ENCODE data around the gene EI24. TPM values are rescaled to one million over a fixed set of nuclear protein-coding genes. Genes with fewer than 3 reads are reported as not detected.

EI24 gene
- total RNA-seq, 1 donor from 2014 or later, result 114 TPM

DNA sequence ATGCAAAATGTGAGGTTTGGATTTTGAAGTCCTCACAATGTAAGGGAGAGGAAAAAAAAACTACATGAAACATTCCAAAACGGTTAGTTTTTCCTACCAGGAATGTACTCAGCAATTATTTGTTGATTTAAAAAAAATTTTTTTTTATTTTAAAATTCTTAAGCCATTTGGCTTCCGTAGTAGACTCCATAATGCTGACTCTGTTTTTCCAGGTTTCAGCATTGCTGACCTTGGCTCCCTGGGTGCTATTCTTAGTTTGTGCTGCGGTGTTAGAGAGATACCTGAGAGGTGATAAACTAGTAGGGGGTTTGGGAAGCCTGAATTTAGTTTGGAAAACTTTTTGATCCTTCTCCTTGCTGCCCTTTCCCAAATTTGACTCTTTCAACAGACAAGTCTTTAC, 33.9 kb downstream of the EI24 start:
- DNase-seq (ENCODE audit: low read depth, low spot score), result no peak
- Mint-ChIP-seq H3K27ac (ENCODE audit: unreplicated experiment) (no peak overlapping the region), H3K4me3 (no peak overlapping the region), H3K9me3 (no peaks in the 10 kb centered on the region), H3K36me3 (ENCODE audit: low read depth) (peaks cover 10% of the 10 kb centered on the region), H3K4me1 (no peaks in the 10 kb centered on the region), H3K27me3 (ENCODE audit: low read depth) (no peaks in the 10 kb centered on the region)
- TF ChIP-seq CTCF (conservative IDR thresholded peaks at IDR 0.05), result no peak

GRCh38 chr11:125605417-125605816, 36.1 kb downstream of the EI24 start:
- Mint-ChIP-seq H3K36me3 (ENCODE audit: low read depth) (peaks cover 10% of the 10 kb centered on the region), H3K27me3 (ENCODE audit: low read depth) (no peaks in the 10 kb centered on the region), H3K4me1 (no peaks in the 10 kb centered on the region), H3K9me3 (no peaks in the 10 kb centered on the region), H3K27ac (ENCODE audit: unreplicated experiment) (no peak overlapping the region), H3K4me3 (no peak overlapping the region)
- no peak for DNase-seq (ENCODE audit: low read depth, low spot score)
- TF ChIP-seq CTCF (conservative IDR thresholded peaks at IDR 0.05), result no peak

DNA sequence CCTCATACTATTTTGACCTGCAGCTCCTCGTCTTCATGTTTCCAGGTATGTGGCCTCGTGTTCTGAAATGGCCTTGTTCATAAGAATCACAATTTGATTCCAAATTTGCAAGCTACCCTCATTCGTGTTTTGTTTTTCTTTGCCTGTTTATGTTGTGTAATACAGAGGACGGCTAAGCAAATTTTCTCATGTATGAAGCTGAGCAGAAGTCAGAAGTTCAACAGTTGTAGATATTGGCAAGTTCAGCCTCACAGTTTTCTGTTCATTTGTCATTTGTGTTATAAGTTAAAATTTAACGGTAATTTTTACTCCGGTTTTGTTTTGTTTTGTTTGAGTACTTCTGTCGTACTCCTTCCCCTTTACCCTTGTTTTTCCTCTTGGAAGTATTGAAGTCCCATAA, 40.3 kb downstream of the EI24 start:
- Mint-ChIP-seq H3K27me3 (ENCODE audit: low read depth) (no peaks in the 10 kb centered on the region), H3K4me1 (no peaks in the 10 kb centered on the region), H3K36me3 (ENCODE audit: low read depth) (peaks cover 24% of the 10 kb centered on the region), H3K9me3 (no peaks in the 10 kb centered on the region), H3K4me3 (no peak overlapping the region), H3K27ac (ENCODE audit: unreplicated experiment) (no peak overlapping the region)
- no peak for DNase-seq (ENCODE audit: low read depth, low spot score)
- no peak for TF ChIP-seq CTCF (conservative IDR thresholded peaks at IDR 0.05)

GRCh38 chr11:125618383-125618782, 49.1 kb downstream of the EI24 start:
- H3K27ac Mint-ChIP-seq (ENCODE audit: unreplicated experiment), result no peak overlapping the region
- no peaks in the 10 kb centered on the region for H3K4me1 Mint-ChIP-seq
- H3K9me3 Mint-ChIP-seq, result no peaks in the 10 kb centered on the region
- no peak for TF ChIP-seq CTCF (conservative IDR thresholded peaks at IDR 0.05)
- no peak overlapping the region for H3K4me3 Mint-ChIP-seq
- no peaks in the 10 kb centered on the region for H3K27me3 Mint-ChIP-seq (ENCODE audit: low read depth)
- DNase-seq (ENCODE audit: low read depth, low spot score), result no peak
- peaks cover 9% of the 10 kb centered on the region for H3K36me3 Mint-ChIP-seq (ENCODE audit: low read depth)

DNA sequence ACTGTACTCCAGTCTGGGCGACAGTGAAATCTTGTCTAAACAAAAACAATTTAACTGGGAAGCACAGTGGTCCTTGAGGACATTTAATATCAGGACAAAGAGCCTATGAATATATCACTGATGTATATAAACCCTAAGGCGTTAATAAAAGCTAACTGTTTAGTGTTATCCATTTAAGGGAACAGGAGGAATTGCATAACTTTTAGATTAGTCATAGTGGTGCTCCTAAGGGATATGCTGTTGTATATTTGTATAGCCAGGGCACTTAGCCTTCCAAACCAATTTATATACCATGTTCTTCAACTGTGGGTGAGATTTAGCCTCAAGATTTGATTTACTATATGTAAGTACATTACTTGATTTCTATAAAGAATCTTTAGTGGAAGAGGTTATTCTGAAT, 52.7 kb downstream of the EI24 start:
- peaks cover 2% of the 10 kb centered on the region for H3K27me3 Mint-ChIP-seq (ENCODE audit: low read depth)
- DNase-seq (ENCODE audit: low read depth, low spot score), result no peak
- no peaks in the 10 kb centered on the region for H3K9me3 Mint-ChIP-seq
- H3K4me3 Mint-ChIP-seq, result peak overlapping the region; percentile 26
- H3K36me3 Mint-ChIP-seq (ENCODE audit: low read depth), result peaks cover 7% of the 10 kb centered on the region
- no peak overlapping the region for H3K27ac Mint-ChIP-seq (ENCODE audit: unreplicated experiment)
- TF ChIP-seq CTCF (conservative IDR thresholded peaks at IDR 0.05), result no peak
- H3K4me1 Mint-ChIP-seq, result peaks cover 15% of the 10 kb centered on the region

DNA sequence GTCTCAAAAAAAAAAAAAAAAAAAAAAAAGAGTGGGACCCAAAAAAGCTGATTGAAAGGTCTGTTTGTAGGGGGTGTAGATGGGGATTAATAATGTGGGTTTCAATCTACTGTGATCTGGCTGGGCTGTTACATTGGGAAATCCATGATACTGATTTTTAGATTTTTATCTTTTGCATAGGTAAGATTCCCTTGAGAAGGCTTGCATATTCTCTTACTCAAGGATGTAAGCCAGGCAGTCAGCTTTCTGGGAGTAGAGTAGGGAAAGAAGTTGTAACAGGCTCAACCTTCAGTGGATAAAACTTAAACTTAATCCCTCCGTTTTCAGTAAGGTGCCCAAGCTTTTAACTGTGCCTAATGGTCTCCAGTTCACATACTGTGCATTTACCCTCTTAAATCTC, 53.8 kb downstream of the EI24 start:
- Mint-ChIP-seq H3K4me3 (peak overlapping the region; percentile 24), H3K36me3 (ENCODE audit: low read depth) (peaks cover 7% of the 10 kb centered on the region), H3K9me3 (no peaks in the 10 kb centered on the region), H3K27me3 (ENCODE audit: low read depth) (peaks cover 2% of the 10 kb centered on the region), H3K27ac (ENCODE audit: unreplicated experiment) (no peak overlapping the region), H3K4me1 (peaks cover 25% of the 10 kb centered on the region)
- no peak for TF ChIP-seq CTCF (conservative IDR thresholded peaks at IDR 0.05)
- no peak for DNase-seq (ENCODE audit: low read depth, low spot score)
